CD14-positive monocyte (primary cell): ENCODE measurements around the gene BRMS1L. TPM values are rescaled to one million over a fixed set of nuclear protein-coding genes. Genes with fewer than 3 reads are reported as not detected.

Experiments
- DNase-seq, 3 donors: peaks; one replicate each; pipeline ENCODE4 v3.0.0-alpha.2; 2011 to 2022
- H2AFZ ChIP-seq: 2 replicates; pipeline ENCODE4 v1.6.0; 2012; ENCODE audit warnings: mild to moderate bottlenecking, low read depth, low read length, inconsistent platforms; ENCODE audit not compliant: insufficient read depth, poor library complexity, severe bottlenecking
- H3K27ac ChIP-seq, 2 donors: 1 replicate in 1 of 2; 2 replicates in 1 of 2; pipeline ENCODE4 v1.5.1; 2012 to 2013; ENCODE audit warnings: low read length in 2 of 2, control low read depth in 1 of 2, inconsistent platforms in 1 of 2, low read depth in 1 of 2, mild to moderate bottlenecking in 1 of 2
- H3K27me3 ChIP-seq, 2 donors: one replicate each; pipeline versions ENCODE4 v1.6.0 to v1.6.1; 2011 to 2013; ENCODE audit warnings: low read length in 2 of 2; ENCODE audit not compliant: control insufficient read depth in 2 of 2, insufficient read depth in 2 of 2
- H3K36me3 ChIP-seq, 2 donors: replicated peaks in 1 of 2; 1 replicate in 1 of 2; 2 replicates in 1 of 2; pipeline versions ENCODE4 v1.5.1 to v1.6.1; 2012 to 2013; ENCODE audit warnings: low read length in 2 of 2, control low read depth in 1 of 2, inconsistent platforms in 1 of 2, mild to moderate bottlenecking in 1 of 2; ENCODE audit not compliant: insufficient read depth in 2 of 2, control insufficient read depth in 1 of 2
- H3K4me1 ChIP-seq, 2 donors: 1 replicate in 1 of 2; 2 replicates in 1 of 2; pipeline versions ENCODE4 v1.5.1 to v1.6.1; 2012 to 2013; ENCODE audit warnings: low read length in 2 of 2, control low read depth in 1 of 2, inconsistent platforms in 1 of 2, mild to moderate bottlenecking in 1 of 2, moderate library complexity in 1 of 2; ENCODE audit not compliant: insufficient read depth in 2 of 2, control insufficient read depth in 1 of 2
- H3K4me2 ChIP-seq: replicated peaks from 2 replicates; pipeline ENCODE3; 2012; ENCODE audit warnings: low read length, moderate library complexity, mild to moderate bottlenecking; ENCODE audit not compliant: poor library complexity, severe bottlenecking; ENCODE audit errors: extremely low read depth
- H3K4me3 ChIP-seq, 3 experiments: fragments of 200-600 bp in 1 of 3; sonication (generic) in 1 of 3; replicated peaks in 1 of 3; 1 replicate in 2 of 3; 2 replicates in 1 of 3; pipeline ENCODE4 v1.5.1; 2011 to 2013; ENCODE audit warnings: low read length in 3 of 3, mild to moderate bottlenecking in 3 of 3, control low read depth in 2 of 3, low read depth in 2 of 3, inconsistent platforms in 1 of 3, moderate library complexity in 1 of 3
- H3K79me2 ChIP-seq: 2 replicates; pipeline ENCODE4 v1.6.0; 2012; ENCODE audit warnings: mild to moderate bottlenecking, control low read depth, inconsistent platforms, low read length, moderate library complexity; ENCODE audit not compliant: insufficient read depth
- H3K9ac ChIP-seq: 2 replicates; pipeline ENCODE4 v1.6.0; 2017; ENCODE audit warnings: low read length, mild to moderate bottlenecking; ENCODE audit not compliant: insufficient read depth, poor library complexity, severe bottlenecking
- H3K9me3 ChIP-seq, 2 donors: replicated peaks in 1 of 2; 1 replicate in 1 of 2; 2 replicates in 1 of 2; pipeline versions ENCODE4 v1.5.1 to v1.6.1; 2012 to 2013; ENCODE audit warnings: low read length in 2 of 2, control low read depth in 1 of 2; ENCODE audit not compliant: control insufficient read depth in 1 of 2, insufficient read depth in 1 of 2
- H4K20me1 ChIP-seq: 2 replicates; pipeline ENCODE4 v1.6.0; 2012; ENCODE audit warnings: mild to moderate bottlenecking, low read length, control low read depth, moderate library complexity; ENCODE audit not compliant: insufficient read depth
- H3K27ac Mint-ChIP-seq, 7 donors: one replicate each; pipeline ENCODE4 v1.8.0; 2020; ENCODE audit warnings: mild to moderate bottlenecking in 7 of 7, mixed read lengths in 7 of 7, moderate library complexity in 6 of 7, inconsistent platforms in 2 of 7
- H3K27me3 Mint-ChIP-seq, 3 donors: one replicate each; pipeline ENCODE4 v1.8.0; 2021 to 2022; ENCODE audit warnings: low read depth in 3 of 3, mild to moderate bottlenecking in 3 of 3, mixed read lengths in 3 of 3, moderate library complexity in 3 of 3, inconsistent platforms in 1 of 3
- H3K36me3 Mint-ChIP-seq, 2 donors: one replicate each; pipeline ENCODE4 v1.8.0; 2020; ENCODE audit warnings: mixed read lengths in 2 of 2, inconsistent platforms in 1 of 2, mild to moderate bottlenecking in 1 of 2
- H3K4me1 Mint-ChIP-seq: one replicate; pipeline ENCODE4 v1.8.0; 2020; ENCODE audit warnings: mild to moderate bottlenecking, mixed read lengths
- H3K4me3 Mint-ChIP-seq, 2 donors: one replicate each; pipeline ENCODE4 v1.8.0; 2020; ENCODE audit warnings: mild to moderate bottlenecking in 2 of 2, mixed read lengths in 2 of 2, moderate library complexity in 1 of 2
- H3K9me3 Mint-ChIP-seq, 7 donors: one replicate each; pipeline ENCODE4 v1.8.0; 2020 to 2022; ENCODE audit warnings: mixed read lengths in 7 of 7, mild to moderate bottlenecking in 6 of 7, moderate library complexity in 6 of 7, inconsistent platforms in 2 of 7
- CTCF ChIP-seq: fragments of 200-600 bp; IDR thresholded peaks from one replicate; pipeline ENCODE4 v1.8.0; 2022; ENCODE audit warnings: antibody characterized with exemption, mild to moderate bottlenecking
- WGBS: methylation state at CpG from one replicate; pipeline ENCODE4 v1.1.5; 2013; ENCODE audit warnings: missing lambda C conversion rate; ENCODE audit not compliant: insufficient coverage; 5-methylcytosine and 5-hydroxymethylcytosine counted together
- intact Hi-C, 2 donors: fragments of 100-400 bp; cut with micrococcal nuclease; formaldehyde crosslinking; loops; one replicate each; pipeline versions ENCODE4 v1.15.0 to v1.15.1; 2023
- polyA plus RNA-seq, 3 donors: library from polyadenylated mRNA; depleted of rRNA in 1 of 3; unstranded in 2 of 3; stranded (reverse) in 1 of 3; fragments of 300-500 nt in 2 of 3; fragments of >200 nt in 1 of 3; fragmentation: Illumina TruSeq in 2 of 3; gene quantifications; 1 replicate in 2 of 3; 2 replicates in 1 of 3; pipeline ENCODE4 v1.2.3, GENCODE V29; 2012 to 2021

Gene BRMS1L
- polyA plus RNA-seq, 3 donors = 0.86 to 2.1 (median 1.7) TPM

- no peaks in the 10 kb centered on the region for H3K79me2 ChIP-seq
These were observed 27.1 kb downstream of the BRMS1L start for GRCh38 chr14:35853225-35853624.

GRCh38 chr14:35854696-35855270 lies 28.6 kb downstream of the BRMS1L start:
- Histone ChIP-seq H4K20me1 (no peaks in the 10 kb centered on the region), H3K27ac (no peak overlapping the region), H3K9me3 (no peaks in the 10 kb centered on the region), H3K36me3 (no peaks in the 10 kb centered on the region), H2AFZ (no peak overlapping the region), H3K4me3 (no peak overlapping the region), H3K79me2 (no peaks in the 10 kb centered on the region), H3K4me2 (no peak overlapping the region), H3K9ac (no peak overlapping the region), H3K4me1 (peaks cover 4 to 10% of the 10 kb centered on the region in 2 donors), H3K27me3 (no peaks in the 10 kb centered on the region)
- Mint-ChIP-seq H3K9me3 (peaks cover 0 to 5% (median 0%) of the 10 kb centered on the region in 7 donors), H3K27me3 (peaks cover 0 to 2% (median 0%) of the 10 kb centered on the region in 3 donors), H3K4me1 (peaks cover 12% of the 10 kb centered on the region), H3K4me3 (no peak overlapping the region), H3K27ac (no peak overlapping the region), H3K36me3 (peaks cover 25 to 26% of the 10 kb centered on the region in 2 donors)
- intact Hi-C loops = no loop called here
- DNase-seq = no peak
- no CpG with 5 or more reads among the region's 1 CpG for WGBS
- TF ChIP-seq CTCF = no peak

More at GRCh38 chr14:35853225-35853624, 27.1 kb downstream of the BRMS1L start:
- no peak overlapping the region for H2AFZ ChIP-seq
- no peaks in the 10 kb centered on the region for H3K36me3 ChIP-seq
- H3K4me2 ChIP-seq = no peak overlapping the region
- Mint-ChIP-seq H3K4me1 (peaks cover 12% of the 10 kb centered on the region), H3K36me3 (peaks cover 22 to 25% of the 10 kb centered on the region in 2 donors), H3K27me3 (peaks cover 0 to 2% (median 0%) of the 10 kb centered on the region in 3 donors), H3K27ac (no peak overlapping the region), H3K4me3 (no peak overlapping the region), H3K9me3 (peaks cover 0 to 5% (median 0%) of the 10 kb centered on the region in 7 donors)
- no peaks in the 10 kb centered on the region for H4K20me1 ChIP-seq
- H3K27me3 ChIP-seq = no peaks in the 10 kb centered on the region
- DNase-seq = no peak
- H3K4me1 ChIP-seq = peaks cover 4 to 10% of the 10 kb centered on the region in 2 donors
- intact Hi-C loops = no loop called here
- H3K9me3 ChIP-seq = no peaks in the 10 kb centered on the region
- H3K9ac ChIP-seq = no peak overlapping the region
- no peak for TF ChIP-seq CTCF
- no CpG with 5 or more reads among the region's 2 CpGs for WGBS
- no peak overlapping the region for H3K4me3 ChIP-seq
- no peak overlapping the region for H3K27ac ChIP-seq
